H9 (cell line): ENCODE measurements around the gene FAM151A. TPM values are rescaled to one million over a fixed set of nuclear protein-coding genes. Genes with fewer than 3 reads are reported as not detected.

Source experiments
- DNase-seq: peaks from one replicate; pipeline ENCODE4 v3.0.0-alpha.2; 2017
- H2AFZ ChIP-seq: one replicate; pipeline ENCODE4 v1.6.1; 2013; ENCODE audit warnings: mild to moderate bottlenecking, low read length, control low read depth, moderate library complexity
- H2AK5ac ChIP-seq: 2 replicates; pipeline ENCODE4 v1.6.1; 2013; ENCODE audit warnings: low read length, control low read depth, mixed read lengths; ENCODE audit not compliant: insufficient read length
- H2BK120ac ChIP-seq: one replicate; pipeline ENCODE4 v1.6.1; 2013; ENCODE audit warnings: low read depth, mild to moderate bottlenecking, low read length, control low read depth, inconsistent platforms; ENCODE audit not compliant: poor library complexity, severe bottlenecking
- H2BK12ac ChIP-seq: 2 replicates; pipeline ENCODE4 v1.6.1; 2013; ENCODE audit warnings: low read length, control low read depth, mixed read lengths, low read depth; ENCODE audit not compliant: insufficient read length
- H2BK15ac ChIP-seq: 2 replicates; pipeline ENCODE4 v1.6.1; 2013; ENCODE audit warnings: low read depth, low read length, control low read depth
- H2BK20ac ChIP-seq: one replicate; pipeline ENCODE4 v1.6.1; 2013; ENCODE audit warnings: low read depth, mild to moderate bottlenecking, low read length, control low read depth, inconsistent platforms; ENCODE audit not compliant: poor library complexity, severe bottlenecking
- H2BK5ac ChIP-seq: 2 replicates; pipeline ENCODE4 v1.6.1; 2013; ENCODE audit warnings: low read length, control low read depth, mixed read lengths; ENCODE audit not compliant: insufficient read length
- H3K14ac ChIP-seq: 2 replicates; pipeline ENCODE4 v1.6.1; 2013; ENCODE audit warnings: low read length, control low read depth; ENCODE audit not compliant: insufficient read depth
- H3K18ac ChIP-seq: 2 replicates; pipeline ENCODE4 v1.6.1; 2013; ENCODE audit warnings: low read depth, mild to moderate bottlenecking, mixed read lengths, low read length, control low read depth; ENCODE audit not compliant: insufficient read length
- H3K23ac ChIP-seq: 2 replicates; pipeline ENCODE4 v1.6.1; 2013; ENCODE audit warnings: low read length, control low read depth, mixed read lengths, low read depth; ENCODE audit not compliant: insufficient read length
- H3K23me2 ChIP-seq: 2 replicates; pipeline ENCODE4 v1.6.1; 2013; ENCODE audit warnings: low read depth, mild to moderate bottlenecking, mixed read lengths, low read length, control low read depth; ENCODE audit not compliant: insufficient read length, poor library complexity, severe bottlenecking
- H3K27ac ChIP-seq: 2 replicates; pipeline ENCODE4 v1.5.1; 2013; ENCODE audit warnings: low read length, control low read depth, mixed read lengths, low read depth; ENCODE audit not compliant: insufficient read length
- H3K27me3 ChIP-seq: 2 replicates; pipeline ENCODE4 v1.6.1; 2013; ENCODE audit warnings: low read length, control low read depth, inconsistent platforms; ENCODE audit not compliant: insufficient read depth
- H3K4ac ChIP-seq: 2 replicates; pipeline ENCODE4 v1.6.1; 2013; ENCODE audit warnings: low read depth, mild to moderate bottlenecking, control low read depth, inconsistent platforms, low read length, moderate library complexity
- H3K4me1 ChIP-seq: 2 replicates; pipeline ENCODE4 v1.6.1; 2013; ENCODE audit warnings: low read length, control low read depth, inconsistent platforms; ENCODE audit not compliant: insufficient read depth
- H3K4me2 ChIP-seq: 2 replicates; pipeline ENCODE4 v1.6.1; 2013; ENCODE audit warnings: low read length, control low read depth, mixed read lengths; ENCODE audit not compliant: insufficient read length, insufficient read depth
- H3K56ac ChIP-seq: 2 replicates; pipeline ENCODE4 v1.6.1; 2013; ENCODE audit warnings: low read depth, mild to moderate bottlenecking, mixed read lengths, low read length, control low read depth; ENCODE audit not compliant: insufficient read length
- H3K79me1 ChIP-seq: 2 replicates; pipeline ENCODE4 v1.6.1; 2013; ENCODE audit warnings: low read depth, mild to moderate bottlenecking, moderate library complexity, low read length, control low read depth, inconsistent platforms; ENCODE audit not compliant: insufficient read depth, poor library complexity, severe bottlenecking
- H3K79me2 ChIP-seq: 2 replicates; pipeline ENCODE4 v1.6.1; 2013; ENCODE audit warnings: low read length, control low read depth, inconsistent platforms; ENCODE audit not compliant: insufficient read depth
- H3K9ac ChIP-seq: 2 replicates; pipeline ENCODE4 v1.6.1; 2013; ENCODE audit warnings: low read length, control low read depth, mixed read lengths; ENCODE audit not compliant: insufficient read length; ENCODE audit errors: extremely low read depth
- H3K9me3 ChIP-seq: one replicate; pipeline ENCODE4 v1.6.1; 2013; ENCODE audit warnings: low read depth, low read length, inconsistent platforms; ENCODE audit not compliant: control insufficient read depth
- H3T11ph ChIP-seq: one replicate; pipeline ENCODE4 v1.6.1; 2013; ENCODE audit warnings: mild to moderate bottlenecking, low read length, control low read depth, inconsistent platforms
- H4K20me1 ChIP-seq: one replicate; pipeline ENCODE4 v1.6.1; 2013; ENCODE audit not compliant: control insufficient read depth, insufficient read length, insufficient read depth
- H4K5ac ChIP-seq: 2 replicates; pipeline ENCODE4 v1.6.1; 2013; ENCODE audit warnings: low read depth, mild to moderate bottlenecking, mixed read lengths, low read length, control low read depth; ENCODE audit not compliant: insufficient read length
- H4K8ac ChIP-seq: replicated peaks from 2 replicates; pipeline ENCODE4 v1.6.1; 2013; ENCODE audit warnings: low read length, control low read depth, mixed read lengths, low read depth; ENCODE audit not compliant: insufficient read length
- H4K91ac ChIP-seq: 2 replicates; pipeline ENCODE4 v1.6.1; 2013; ENCODE audit warnings: low read depth, mild to moderate bottlenecking, moderate library complexity, mixed read lengths, low read length, control low read depth; ENCODE audit not compliant: insufficient read length
- H3K27ac Mint-ChIP-seq, 3 experiments: 2 replicates in 2 of 3; 3 replicates in 1 of 3; pipeline ENCODE4 v1.8.0; 2020 to 2021; ENCODE audit warnings: mixed read lengths in 3 of 3, mild to moderate bottlenecking in 1 of 3, moderate library complexity in 1 of 3
- H3K27me3 Mint-ChIP-seq: 2 replicates; pipeline ENCODE4 v1.8.0; 2021; ENCODE audit warnings: low read depth, mild to moderate bottlenecking, moderate library complexity, mixed read lengths
- H3K36me3 Mint-ChIP-seq, 3 experiments: 2 replicates in 2 of 3; 3 replicates in 1 of 3; pipeline ENCODE4 v1.8.0; 2020 to 2021; ENCODE audit warnings: low read depth in 3 of 3, mixed read lengths in 3 of 3; ENCODE audit not compliant: insufficient read depth in 1 of 3
- H3K4me1 Mint-ChIP-seq, 2 experiments: 2 replicates each; pipeline ENCODE4 v1.8.0; 2020; ENCODE audit warnings: mixed read lengths in 2 of 2
- H3K4me3 Mint-ChIP-seq, 2 experiments: 2 replicates in 1 of 2; 3 replicates in 1 of 2; pipeline ENCODE4 v1.8.0; 2020 to 2021; ENCODE audit warnings: mild to moderate bottlenecking in 2 of 2, mixed read lengths in 2 of 2, moderate library complexity in 1 of 2
- H3K9me3 Mint-ChIP-seq, 2 experiments: 2 replicates in 1 of 2; 3 replicates in 1 of 2; pipeline ENCODE4 v1.8.0; 2020; ENCODE audit warnings: mild to moderate bottlenecking in 2 of 2, mixed read lengths in 2 of 2, moderate library complexity in 1 of 2
- WGBS: extraction: QIAGEN DNeasy Blood & Tissue Kit; methylation state at CpG from one replicate; pipeline ENCODE4 v1.1.7; 2013; ENCODE audit warnings: missing lambda C conversion rate, low lambda C conversion rate, mixed read lengths; ENCODE audit not compliant: insufficient read length; ENCODE audit errors: extremely low coverage; 5-methylcytosine and 5-hydroxymethylcytosine counted together
- total RNA-seq: library from RNA; stranded (reverse); gene quantifications from 2 replicates; pipeline ENCODE4 v1.2.1, GENCODE V29; 2021
- TF ChIP-seq, protein P1 (sequence below): fragments of 200-600 bp; sonication (generic); conservative IDR thresholded peaks from 3 replicates; pipeline ENCODE4 v1.8.0; 2021; ENCODE audit warnings: antibody characterized with exemption, mild to moderate bottlenecking

The FAM151A gene
- total RNA-seq, 1 experiment from 2014 or later, result not detected

DNA sequence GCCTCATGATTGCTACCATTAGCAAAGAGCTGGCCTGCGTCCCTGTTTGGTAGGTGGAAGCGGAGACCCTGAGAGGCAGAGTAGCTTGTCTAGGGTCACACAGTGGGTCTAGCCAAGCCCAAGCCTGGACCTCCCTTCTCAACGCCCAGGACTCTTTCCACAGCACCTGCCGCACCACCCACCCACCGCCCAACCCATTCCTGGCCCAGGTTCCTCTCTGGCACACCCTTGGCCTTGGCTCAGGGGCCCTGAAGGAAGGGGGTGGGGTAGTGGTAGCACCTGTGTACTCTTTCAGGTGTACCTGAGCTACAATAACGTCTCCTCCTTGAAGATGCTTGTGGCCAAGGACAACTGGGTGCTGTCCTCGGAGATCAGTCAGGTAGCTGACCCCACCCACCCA lies 19.3 kb downstream of the FAM151A start:
- Histone ChIP-seq H3K18ac (no peak overlapping the region), H3K27me3 (no peaks in the 10 kb centered on the region), H2AK5ac (no peak overlapping the region), H3K9ac (no peak overlapping the region), H3K79me2 (no peaks in the 10 kb centered on the region), H3K56ac (no peak overlapping the region), H3T11ph (no peak overlapping the region), H3K14ac (no peak overlapping the region; the same call in 1 of the 2 replicates), H2BK120ac (no peak overlapping the region), H3K23ac (no peak overlapping the region), H2AFZ (no peak overlapping the region), H3K4ac (no peak overlapping the region), H4K5ac (no peak overlapping the region), H2BK12ac (no peak overlapping the region), H4K91ac (no peak overlapping the region), H4K20me1 (no peaks in the 10 kb centered on the region), H2BK5ac (no peak overlapping the region), H2BK15ac (no peak overlapping the region), H4K8ac (no peak overlapping the region), H3K23me2 (no peaks in the 10 kb centered on the region), H3K79me1 (no peaks in the 10 kb centered on the region), H3K4me1 (no peaks in the 10 kb centered on the region), H3K27ac (no peak overlapping the region), H3K9me3 (no peaks in the 10 kb centered on the region), H3K4me2 (no peak overlapping the region), H2BK20ac (no peak overlapping the region)
- Mint-ChIP-seq H3K27ac (peak overlapping the region in 1 of 3 experiments; percentile 57; a peak in 1 of 7 replicates), H3K4me3 (no peak overlapping the region), H3K4me1 (peaks cover 3 to 15% of the 10 kb centered on the region in 2 experiments; a peak in 3 of 4 replicates), H3K9me3 (no peaks in the 10 kb centered on the region; a peak in 1 of 5 replicates), H3K36me3 (no peaks in the 10 kb centered on the region; a peak in 2 of 7 replicates), H3K27me3 (peaks cover 1% of the 10 kb centered on the region; the same call in 1 of the 2 replicates)
- WGBS, result no CpG with 5 or more reads among the region's 7 CpGs
- TF ChIP-seq, protein P1, sequence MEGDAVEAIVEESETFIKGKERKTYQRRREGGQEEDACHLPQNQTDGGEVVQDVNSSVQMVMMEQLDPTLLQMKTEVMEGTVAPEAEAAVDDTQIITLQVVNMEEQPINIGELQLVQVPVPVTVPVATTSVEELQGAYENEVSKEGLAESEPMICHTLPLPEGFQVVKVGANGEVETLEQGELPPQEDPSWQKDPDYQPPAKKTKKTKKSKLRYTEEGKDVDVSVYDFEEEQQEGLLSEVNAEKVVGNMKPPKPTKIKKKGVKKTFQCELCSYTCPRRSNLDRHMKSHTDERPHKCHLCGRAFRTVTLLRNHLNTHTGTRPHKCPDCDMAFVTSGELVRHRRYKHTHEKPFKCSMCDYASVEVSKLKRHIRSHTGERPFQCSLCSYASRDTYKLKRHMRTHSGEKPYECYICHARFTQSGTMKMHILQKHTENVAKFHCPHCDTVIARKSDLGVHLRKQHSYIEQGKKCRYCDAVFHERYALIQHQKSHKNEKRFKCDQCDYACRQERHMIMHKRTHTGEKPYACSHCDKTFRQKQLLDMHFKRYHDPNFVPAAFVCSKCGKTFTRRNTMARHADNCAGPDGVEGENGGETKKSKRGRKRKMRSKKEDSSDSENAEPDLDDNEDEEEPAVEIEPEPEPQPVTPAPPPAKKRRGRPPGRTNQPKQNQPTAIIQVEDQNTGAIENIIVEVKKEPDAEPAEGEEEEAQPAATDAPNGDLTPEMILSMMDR, result no peak
- no peak for DNase-seq
